H1 (cell line): ENCODE measurements around the gene PJVK. TPM values are rescaled to one million over a fixed set of nuclear protein-coding genes. Genes with fewer than 3 reads are reported as not detected.

Experiments
- CTCF ChIA-PET: fragments of 300-600 bp; sonication (Branson Sonifier 250); formaldehyde crosslinking; loops from one replicate; lab custom pipeline; 2021; ENCODE audit not compliant: partially characterized antibody; lab: Charles Lee
- POLR2A ChIA-PET: fragments of 300-600 bp; sonication (Branson Sonifier 250); formaldehyde crosslinking; loops from one replicate; lab custom pipeline; 2021; ENCODE audit warnings: inconsistent platforms; ENCODE audit not compliant: partially characterized antibody; lab: Charles Lee
- DNase-seq, 2 experiments: peaks; one replicate each; pipeline versions ENCODE4 v3.0.0 to v3.0.0-alpha.2; 2010 to 2022; ENCODE audit warnings: low spot score in 2 of 2, low read depth in 1 of 2, mixed read lengths in 1 of 2
- FAIRE-seq: peaks from 2 replicates; lab custom pipeline; 2011; peaks lifted over from hg19 to GRCh38; lab: Jason Lieb, UNC
- H2AFZ ChIP-seq: 2 replicates; pipeline ENCODE4 v1.8.1; 2012; ENCODE audit warnings: low read length, inconsistent platforms
- H2AK5ac ChIP-seq: 2 replicates; pipeline ENCODE4 v1.6.1; 2013; ENCODE audit warnings: low read depth, low read length
- H2BK120ac ChIP-seq: replicated peaks from 2 replicates; pipeline ENCODE3; 2013; ENCODE audit warnings: low read depth, low read length, inconsistent platforms
- H2BK12ac ChIP-seq: 2 replicates; pipeline ENCODE4 v1.6.1; 2013; ENCODE audit warnings: low read depth, low read length
- H2BK15ac ChIP-seq: 2 replicates; pipeline ENCODE4 v1.6.1; 2013; ENCODE audit warnings: low read length
- H2BK20ac ChIP-seq: 2 replicates; pipeline ENCODE4 v1.6.1; 2013; ENCODE audit warnings: low read length
- H2BK5ac ChIP-seq: 2 replicates; pipeline ENCODE4 v1.6.1; 2013; ENCODE audit warnings: low read depth, low read length
- H3K14ac ChIP-seq: 2 replicates; pipeline ENCODE4 v1.6.1; 2013; ENCODE audit warnings: inconsistent platforms; ENCODE audit not compliant: insufficient read length
- H3K18ac ChIP-seq: 2 replicates; pipeline ENCODE4 v1.6.1; 2013; ENCODE audit warnings: low read length; ENCODE audit errors: extremely low read depth
- H3K23ac ChIP-seq: 2 replicates; pipeline ENCODE4 v1.6.1; 2013; ENCODE audit warnings: inconsistent platforms; ENCODE audit not compliant: insufficient read length
- H3K23me2 ChIP-seq: 2 replicates; pipeline ENCODE4 v1.6.1; 2013; ENCODE audit warnings: low read depth, low read length
- H3K27ac ChIP-seq: 2 replicates; pipeline ENCODE4 v1.6.1; 2011; ENCODE audit warnings: low read depth, low read length, inconsistent platforms
- H3K27me3 ChIP-seq, 4 experiments: replicated peaks in 1 of 4; 1 replicate in 1 of 4; 2 replicates in 3 of 4; pipeline versions ENCODE4 v1.6.1 to v1.8.1; 2011 to 2013; ENCODE audit warnings: low read length in 3 of 4, mild to moderate bottlenecking in 3 of 4, inconsistent platforms in 2 of 4, mixed read lengths in 2 of 4, moderate library complexity in 1 of 4; ENCODE audit not compliant: control insufficient read depth in 3 of 4, insufficient read depth in 3 of 4; ENCODE audit errors: extremely low read depth in 1 of 4
- H3K36me3 ChIP-seq, 4 experiments: 2 replicates each; pipeline versions ENCODE4 v1.6.1 to v1.8.1; 2011 to 2013; ENCODE audit warnings: mild to moderate bottlenecking in 4 of 4, low read length in 3 of 4, moderate library complexity in 2 of 4, control low read depth in 1 of 4, inconsistent platforms in 1 of 4; ENCODE audit not compliant: insufficient read depth in 4 of 4, control insufficient read depth in 2 of 4
- H3K4ac ChIP-seq: replicated peaks from 2 replicates; pipeline ENCODE3; 2013; ENCODE audit warnings: low read length, low read depth, mixed read lengths, inconsistent platforms; ENCODE audit not compliant: insufficient read length
- H3K4me1 ChIP-seq, 4 experiments: replicated peaks in 1 of 4; 1 replicate in 1 of 4; 2 replicates in 3 of 4; pipeline versions ENCODE4 v1.6.1 to v1.8.1; 2011 to 2013; ENCODE audit warnings: low read length in 3 of 4, inconsistent platforms in 2 of 4, mixed read lengths in 1 of 4; ENCODE audit not compliant: insufficient read depth in 4 of 4, control insufficient read depth in 3 of 4
- H3K4me2 ChIP-seq, 2 experiments: 2 replicates each; pipeline versions ENCODE4 v1.6.1 to v1.8.1; 2011 to 2013; ENCODE audit warnings: low read depth in 2 of 2, low read length in 2 of 2, control low read depth in 1 of 2, inconsistent platforms in 1 of 2, mild to moderate bottlenecking in 1 of 2; ENCODE audit not compliant: insufficient read depth in 1 of 2
- H3K4me3 ChIP-seq, 4 experiments: fragments of 200-600, 300-600 bp in 1 of 4; sonication (generic), shearing (Covaris generic), sonication (Bioruptor Twin) in 1 of 4; 2 replicates each; pipeline versions ENCODE4 v1.5.1 to v1.8.1; 2011 to 2016; ENCODE audit warnings: low read length in 4 of 4, low read depth in 3 of 4, control low read depth in 2 of 4, inconsistent platforms in 2 of 4, mild to moderate bottlenecking in 2 of 4, mixed read lengths in 1 of 4, moderate library complexity in 1 of 4; ENCODE audit not compliant: insufficient read depth in 2 of 4; ENCODE audit errors: extremely low read depth in 1 of 4
- H3K56ac ChIP-seq: replicated peaks from 2 replicates; pipeline ENCODE3; 2013; ENCODE audit warnings: low read depth, mild to moderate bottlenecking, mixed read lengths, low read length, inconsistent platforms; ENCODE audit not compliant: insufficient read length
- H3K79me1 ChIP-seq: 2 replicates; pipeline ENCODE4 v1.6.1; 2013; ENCODE audit warnings: low read depth, low read length, control low read depth
- H3K79me2 ChIP-seq, 2 experiments: 2 replicates each; pipeline versions ENCODE4 v1.6.1 to v1.8.1; 2012 to 2013; ENCODE audit warnings: low read length in 2 of 2, mild to moderate bottlenecking in 2 of 2, inconsistent platforms in 1 of 2; ENCODE audit not compliant: insufficient read depth in 2 of 2, control insufficient read depth in 1 of 2
- H3K9ac ChIP-seq, 4 experiments: replicated peaks in 1 of 4; 1 replicate in 1 of 4; 2 replicates in 3 of 4; pipeline versions ENCODE4 v1.6.1 to v1.8.1; 2011 to 2013; ENCODE audit warnings: low read depth in 3 of 4, low read length in 3 of 4, control low read depth in 2 of 4, mild to moderate bottlenecking in 2 of 4, moderate library complexity in 2 of 4, inconsistent platforms in 1 of 4; ENCODE audit errors: extremely low read depth in 1 of 4
- H3K9me3 ChIP-seq, 2 experiments: 2 replicates each; pipeline versions ENCODE4 v1.6.1 to v1.8.1; 2012 to 2013; ENCODE audit warnings: mild to moderate bottlenecking in 2 of 2, moderate library complexity in 2 of 2, control low read depth in 1 of 2, inconsistent platforms in 1 of 2, low read depth in 1 of 2, low read length in 1 of 2, mixed read lengths in 1 of 2; ENCODE audit not compliant: insufficient read depth in 2 of 2
- H4K20me1 ChIP-seq, 2 experiments: replicated peaks in 1 of 2; 2 replicates each; pipeline versions ENCODE3 to v1.8.1; 2011 to 2013; ENCODE audit warnings: inconsistent platforms in 2 of 2, low read length in 2 of 2, mild to moderate bottlenecking in 1 of 2; ENCODE audit not compliant: insufficient read depth in 2 of 2, control insufficient read depth in 1 of 2
- H4K5ac ChIP-seq: 2 replicates; pipeline ENCODE4 v1.6.1; 2013; ENCODE audit warnings: low read length, low read depth, mixed read lengths, inconsistent platforms; ENCODE audit not compliant: insufficient read length
- H4K8ac ChIP-seq: 2 replicates; pipeline ENCODE4 v1.8.0; 2013; ENCODE audit warnings: mild to moderate bottlenecking, moderate library complexity, low read length, inconsistent platforms; ENCODE audit not compliant: insufficient read depth; ENCODE audit errors: extremely low read depth
- H4K91ac ChIP-seq: replicated peaks from 2 replicates; pipeline ENCODE3; 2013; ENCODE audit warnings: low read length, mixed read lengths, inconsistent platforms; ENCODE audit not compliant: insufficient read length
- HDAC2 ChIP-seq, 2 experiments: fragments of 300-600 bp in 1 of 2; sonication (generic) in 1 of 2; IDR thresholded peaks; 2 replicates each; pipeline ENCODE4 v1.6.1; 2011 to 2012; ENCODE audit warnings: low read depth in 2 of 2, low read length in 2 of 2, mild to moderate bottlenecking in 2 of 2, moderate library complexity in 2 of 2, borderline replicate concordance in 1 of 2, inconsistent platforms in 1 of 2
- RNF2 ChIP-seq: fragments of 200-900, 300-1000 bp; sonication (generic); IDR thresholded peaks from 2 replicates; pipeline ENCODE4 v1.7.1; 2016; ENCODE audit warnings: borderline replicate concordance, low read depth, mild to moderate bottlenecking, antibody characterized with exemption, low read length; ENCODE audit not compliant: poor library complexity, severe bottlenecking; ENCODE audit errors: missing control alignments
- TEAD4 ChIP-seq: IDR thresholded peaks from 2 replicates; pipeline ENCODE4 v1.6.1; 2012; ENCODE audit warnings: low read depth, low read length, inconsistent platforms, mixed read lengths
- WGBS, 2 experiments: shearing (Covaris generic) in 1 of 2; methylation state at CpG; one replicate each; pipeline versions ENCODE4 v1.1.6 to v1.1.7; 2013 to 2015; ENCODE audit warnings: low lambda C conversion rate in 2 of 2, mixed read lengths in 2 of 2, inconsistent platforms in 1 of 2, low coverage in 1 of 2, missing lambda C conversion rate in 1 of 2; ENCODE audit not compliant: insufficient replicate concordance in 2 of 2, insufficient coverage in 1 of 2, insufficient read length in 1 of 2; ENCODE audit errors: extremely low coverage in 1 of 2, missing lambda C conversion rate in 1 of 2; 5-methylcytosine and 5-hydroxymethylcytosine counted together
- polyA plus RNA-seq, 7 experiments: library from polyadenylated mRNA; depleted of rRNA in 3 of 7; stranded (reverse) in 5 of 7; unstranded in 2 of 7; fragments of >200 nt in 5 of 7; fragments of 200-250 nt in 2 of 7; gene quantifications; 1 replicate in 5 of 7; 2 replicates in 1 of 7; 4 replicates in 1 of 7; pipeline versions ENCODE4 v1.2.1 to v1.2.3, GENCODE V29; 2011 to 2013; ENCODE audit warnings: missing spikeins in 2 of 7, mixed read lengths in 2 of 7
- total RNA-seq: library from RNA; stranded (reverse); fragmentation: NEBNext Ultra II Directional; extraction: Animal tissue kit (Norgen Biotek cat#: 25700); gene quantifications from 2 replicates; pipeline ENCODE4 v1.2.1, GENCODE V29; 2021

The PJVK gene
- total and polyA plus RNA-seq, 2 of the 8 experiments (the other 6 are each of a cell fraction or from before 2014, with no cell fraction given): 2.4 to 2.8 TPM

DNA sequence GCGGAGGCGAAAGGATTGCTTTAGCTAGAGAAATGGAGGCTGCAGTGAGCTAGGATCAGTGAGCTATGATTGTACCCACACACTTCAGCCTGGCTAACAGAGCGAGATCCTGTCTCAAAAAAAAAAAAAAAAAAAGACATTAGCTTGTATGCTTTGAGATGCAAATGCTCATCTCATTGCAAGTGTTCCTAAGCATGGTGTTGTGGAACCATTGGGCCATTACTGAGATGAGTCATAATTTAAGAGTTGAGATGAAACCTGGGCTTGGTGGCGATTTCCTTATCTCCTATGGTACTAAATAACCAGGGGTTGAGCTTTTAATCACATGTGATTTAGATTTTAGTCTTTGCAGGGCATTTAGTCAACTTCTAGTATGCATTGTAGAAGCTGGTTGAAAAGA lies 31.3 kb downstream of the PJVK start:
- Histone ChIP-seq H3K14ac (no peak overlapping the region), H3K56ac (no peak overlapping the region), H3K79me2 (peaks cover 0 to 33% of the 10 kb centered on the region in 2 experiments; a peak in 2 of 4 replicates), H2BK15ac (no peak overlapping the region), H2BK5ac (no peak overlapping the region), H3K9ac (peak overlapping the region in 1 of 4 experiments; percentile 36; a peak in 1 of 7 replicates), H3K27me3 (no peaks in the 10 kb centered on the region; a peak in 2 of 7 replicates), H4K8ac (no peak overlapping the region), H2BK120ac (no peak overlapping the region), H3K23me2 (peaks cover 9% of the 10 kb centered on the region), H3K9me3 (no peaks in the 10 kb centered on the region), H3K23ac (no peak overlapping the region), H3K79me1 (peaks cover 2% of the 10 kb centered on the region; the same call in 1 of the 2 replicates), H4K5ac (no peak overlapping the region), H3K4me3 (peak overlapping the region in 1 of 4 experiments; percentile 80; a peak in 1 of 8 replicates), H2BK20ac (no peak overlapping the region), H2AK5ac (no peak overlapping the region), H2BK12ac (no peak overlapping the region), H3K18ac (no peak overlapping the region), H3K4ac (no peak overlapping the region), H4K20me1 (peaks cover 2 to 3% of the 10 kb centered on the region in 2 experiments), H4K91ac (no peak overlapping the region), H3K4me2 (peak overlapping the region; percentile 14 to 59; a peak in 3 of 4 replicates), H3K36me3 (no peaks in the 10 kb centered on the region), H2AFZ (no peak overlapping the region), H3K4me1 (peaks cover 0 to 12% (median 4%) of the 10 kb centered on the region in 4 experiments; a peak in 3 of 7 replicates), H3K27ac (no peak overlapping the region)
- POLR2A ChIA-PET: interaction anchor here (0.6 to 1.4 kb wide), 3 partner anchors 10 to 31 kb away, joined by 3 to 4 read pairs (median 3); partner anchors contain the start of genes PJVK and PRKRA
- WGBS, 2 experiments: 80% methylated on average over 4 of the region's 4 CpGs; no CpG with 5 or more reads in 1 of the 2 experiments
- TF ChIP-seq TEAD4: no peak
- no peak for TF ChIP-seq RNF2
- TF ChIP-seq HDAC2 (IDR thresholded peaks at IDR 0.05; ENCODE audit: borderline replicate concordance in 1 of 2, low read depth in 2 of 2, low read length in 2 of 2): no peak
- no peak for DNase-seq
- no peak for FAIRE-seq
- CTCF ChIA-PET: interaction anchor here (0.7 to 2.3 kb wide), 9 partner anchors 8 to 370 kb away, joined by 3 to 14 read pairs (median 3); partner anchors contain the start of gene RBM45
